Measurements from ENCODE around the gene IMPA2. TPM values are rescaled to one million over a fixed set of nuclear protein-coding genes. Genes with fewer than 3 reads are reported as not detected.
"Not testable (repeated sequence)": the region's sequence is repeated elsewhere in the genome, so short reads cannot be mapped to it uniquely, and the experiment has no call there.

IMPA2 gene
- total RNA-seq, 6 experiments from 2014 or later, result 32.3 to 51.1 (median 45.7) TPM

- TF ChIP-seq POLR2A (IDR thresholded peaks at IDR 0.05), result no peak
- TF ChIP-seq, protein P1, sequence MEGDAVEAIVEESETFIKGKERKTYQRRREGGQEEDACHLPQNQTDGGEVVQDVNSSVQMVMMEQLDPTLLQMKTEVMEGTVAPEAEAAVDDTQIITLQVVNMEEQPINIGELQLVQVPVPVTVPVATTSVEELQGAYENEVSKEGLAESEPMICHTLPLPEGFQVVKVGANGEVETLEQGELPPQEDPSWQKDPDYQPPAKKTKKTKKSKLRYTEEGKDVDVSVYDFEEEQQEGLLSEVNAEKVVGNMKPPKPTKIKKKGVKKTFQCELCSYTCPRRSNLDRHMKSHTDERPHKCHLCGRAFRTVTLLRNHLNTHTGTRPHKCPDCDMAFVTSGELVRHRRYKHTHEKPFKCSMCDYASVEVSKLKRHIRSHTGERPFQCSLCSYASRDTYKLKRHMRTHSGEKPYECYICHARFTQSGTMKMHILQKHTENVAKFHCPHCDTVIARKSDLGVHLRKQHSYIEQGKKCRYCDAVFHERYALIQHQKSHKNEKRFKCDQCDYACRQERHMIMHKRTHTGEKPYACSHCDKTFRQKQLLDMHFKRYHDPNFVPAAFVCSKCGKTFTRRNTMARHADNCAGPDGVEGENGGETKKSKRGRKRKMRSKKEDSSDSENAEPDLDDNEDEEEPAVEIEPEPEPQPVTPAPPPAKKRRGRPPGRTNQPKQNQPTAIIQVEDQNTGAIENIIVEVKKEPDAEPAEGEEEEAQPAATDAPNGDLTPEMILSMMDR (IDR thresholded peaks at IDR 0.05), result no peak
- DNase-seq, result no peak
- Histone ChIP-seq H3K36me3 (no peaks in the 10 kb centered on the region), H3K27ac (no peak overlapping the region), H3K4me1 (no peaks in the 10 kb centered on the region), H3K9me3 (no peaks in the 10 kb centered on the region), H3K4me3 (no peak overlapping the region), H3K27me3 (no peaks in the 10 kb centered on the region)
- no peak for ATAC-seq
- intact Hi-C loops (cut with DNase I), result no loop called here
- WGBS (ENCODE audit: insufficient coverage, low coverage, low lambda C conversion rate, missing lambda C conversion rate), result 65% methylated on average over 3 of the region's 3 CpGs
These were observed 87.6 kb downstream of the IMPA2 start for GRCh38 chr18:12068950-12069320.

- H3K4me1 ChIP-seq; ATAC-seq; H3K27ac ChIP-seq; H3K36me3 ChIP-seq; H3K9me3 ChIP-seq; H3K27me3 ChIP-seq; DNase-seq; H3K4me3 ChIP-seq; intact Hi-C loops (cut with DNase I): not testable (repeated sequence)
- 60% methylated on average over 1 of the region's 1 CpG for WGBS (ENCODE audit: insufficient coverage, low coverage, low lambda C conversion rate, missing lambda C conversion rate)
These were observed 89.8 kb downstream of the IMPA2 start for GRCh38 chr18:12071066-12071465.

DNA sequence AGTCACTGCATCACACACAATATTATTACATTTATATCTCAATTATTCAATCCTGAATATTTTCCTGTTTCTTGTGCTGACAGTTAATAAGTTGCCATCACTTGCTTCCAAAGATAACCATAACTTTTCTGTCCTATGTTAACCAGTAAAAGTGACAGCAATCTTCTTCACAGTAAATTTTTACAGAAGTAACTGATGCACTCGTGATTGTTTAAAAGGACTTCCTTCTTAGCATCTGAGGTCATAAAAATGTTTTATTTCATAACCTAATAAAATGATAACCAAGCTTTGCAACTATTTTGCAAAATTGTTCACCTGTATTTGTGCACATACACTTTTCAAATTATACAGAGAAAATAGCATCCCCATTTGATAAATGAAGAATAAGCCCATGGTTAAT lies 91.7 kb downstream of the IMPA2 start:
- DNase-seq, result no peak
- no peak for ATAC-seq
- H3K27ac ChIP-seq, result no peak overlapping the region
- WGBS (ENCODE audit: insufficient coverage, low coverage, low lambda C conversion rate, missing lambda C conversion rate), result 46% methylated on average over 1 of the region's 1 CpG
- no peaks in the 10 kb centered on the region for H3K4me1 ChIP-seq
- H3K9me3 ChIP-seq, result no peaks in the 10 kb centered on the region
- H3K27me3 ChIP-seq, result no peaks in the 10 kb centered on the region
- intact Hi-C loops (cut with DNase I), result no loop called here
- TF ChIP-seq POLR2A (IDR thresholded peaks at IDR 0.05), result no peak
- TF ChIP-seq, protein P1 (IDR thresholded peaks at IDR 0.05), result no peak
- no peak overlapping the region for H3K4me3 ChIP-seq
- no peaks in the 10 kb centered on the region for H3K36me3 ChIP-seq

GRCh38 chr18:12074736-12075135 lies 93.4 kb downstream of the IMPA2 start:
- DNase-seq, result no peak
- Histone ChIP-seq H3K27me3 (no peaks in the 10 kb centered on the region), H3K36me3 (no peaks in the 10 kb centered on the region), H3K4me3 (no peak overlapping the region), H3K27ac (no peak overlapping the region), H3K9me3 (no peaks in the 10 kb centered on the region), H3K4me1 (no peaks in the 10 kb centered on the region)
- peak in 1 of 4 donors; percentile 42 for ATAC-seq
- TF ChIP-seq, protein P1 (IDR thresholded peaks at IDR 0.05), result no peak
- TF ChIP-seq POLR2A (IDR thresholded peaks at IDR 0.05), result no peak
- 86% methylated on average over 2 of the region's 3 CpGs for WGBS (ENCODE audit: insufficient coverage, low coverage, low lambda C conversion rate, missing lambda C conversion rate)
- intact Hi-C loops (cut with DNase I), result no loop called here

GRCh38 chr18:12076424-12077140 lies 95.3 kb downstream of the IMPA2 start:
- intact Hi-C loops (cut with DNase I), result no loop called here
- DNase-seq (no peak), ATAC-seq (peak; percentile 79 to 94 (median 88))
- WGBS (ENCODE audit: insufficient coverage, low coverage, low lambda C conversion rate, missing lambda C conversion rate), result 1% methylated on average over 9 of the region's 59 CpGs
- Histone ChIP-seq H3K4me1 (no peaks in the 10 kb centered on the region), H3K36me3 (no peaks in the 10 kb centered on the region), H3K27me3 (no peaks in the 10 kb centered on the region), H3K4me3 (no peak overlapping the region), H3K9me3 (no peaks in the 10 kb centered on the region), H3K27ac (no peak overlapping the region)
- TF ChIP-seq, protein P1 (IDR thresholded peaks at IDR 0.05), result no peak
- TF ChIP-seq POLR2A (IDR thresholded peaks at IDR 0.05), result no peak

- H3K9me3 ChIP-seq; H3K4me1 ChIP-seq; H3K4me3 ChIP-seq; H3K36me3 ChIP-seq; intact Hi-C loops (cut with DNase I); H3K27ac ChIP-seq; H3K27me3 ChIP-seq; DNase-seq: not testable (repeated sequence)
- peak in 2 of 4 donors; percentile 23 to 43 for ATAC-seq
- WGBS (ENCODE audit: insufficient coverage, low coverage, low lambda C conversion rate, missing lambda C conversion rate), result 0% methylated on average over 1 of the region's 4 CpGs
These were observed 96.7 kb downstream of the IMPA2 start for GRCh38 chr18:12077994-12078393.

Measured in right lobe of liver (tissue), 6 donors.